Measurements from ENCODE around the gene CREBRF.

CREBRF gene

DNA sequence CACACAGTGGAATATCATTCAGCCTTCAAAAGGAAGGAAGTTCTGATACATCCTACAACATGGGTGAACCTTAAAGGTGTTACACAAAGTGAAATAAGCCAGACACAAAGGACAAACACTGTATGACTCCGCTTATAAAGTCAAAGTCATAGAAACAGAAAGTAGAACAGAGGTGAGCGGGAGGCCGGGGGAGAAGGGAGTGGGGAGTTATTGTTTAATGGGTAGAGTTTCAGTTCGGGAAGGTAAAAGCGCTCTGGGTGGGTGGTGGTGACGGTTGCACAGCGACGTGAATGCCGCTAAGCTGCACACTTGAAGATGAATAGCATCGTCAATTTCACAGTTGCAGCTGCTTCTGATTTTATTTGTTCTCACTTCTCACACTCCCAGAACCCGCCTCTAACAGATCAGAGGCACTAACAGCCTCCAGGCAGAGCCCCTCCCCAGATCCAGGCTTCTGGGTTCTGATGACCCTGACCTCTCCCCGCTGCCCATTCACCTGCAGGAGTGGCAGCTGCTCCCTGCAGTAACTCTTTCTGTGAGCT lies 122.3 kb downstream of the CREBRF start:
- no peak for TF ChIP-seq CTCF (IDR thresholded peaks at IDR 0.05; ENCODE audit: control extremely low read depth, extremely low read depth, low read depth, missing control alignments)
- CTCF ChIA-PET = no interaction called here
- POLR2A ChIA-PET = no interaction called here
- no peak for DNase-seq (ENCODE audit: extremely low spot score)

DNA sequence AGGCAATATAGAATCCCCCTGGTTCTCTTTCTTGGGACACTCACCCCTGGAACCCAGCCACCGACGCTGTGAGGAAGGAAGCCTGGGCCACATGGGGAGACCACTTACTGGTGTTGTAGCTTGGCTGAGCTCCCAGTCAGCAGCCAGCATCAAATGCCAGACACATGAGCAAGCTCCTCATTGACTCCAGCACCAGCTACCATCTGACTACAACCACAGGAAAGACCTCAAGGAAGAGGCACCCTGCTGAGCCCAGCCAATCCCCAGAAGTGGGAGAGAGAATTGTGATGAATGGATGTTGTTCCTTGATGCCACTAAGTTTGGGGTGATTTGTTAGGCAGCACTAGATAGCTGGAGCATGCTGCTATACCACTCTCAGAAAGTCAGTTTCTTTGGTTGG lies 124.2 kb downstream of the CREBRF start:
- TF ChIP-seq CTCF (IDR thresholded peaks at IDR 0.05; ENCODE audit: control extremely low read depth, extremely low read depth, low read depth, missing control alignments) = no peak
- CTCF ChIA-PET = no interaction called here
- POLR2A ChIA-PET = no interaction called here
- no peak for DNase-seq (ENCODE audit: extremely low spot score)

GRCh38 chr5:173187054-173187743 lies 131.0 kb downstream of the CREBRF start:
- ChIA-PET POLR2A (no interaction called here), CTCF (interaction anchor here (0.6 to 1.8 kb wide), 5 partner anchors 8 to 203 kb away, joined by 3 to 5 read pairs (median 4); partner anchors contain the start of gene ATP6V0E1)
- TF ChIP-seq CTCF (IDR thresholded peaks at IDR 0.05; ENCODE audit: control extremely low read depth, extremely low read depth, low read depth, missing control alignments) = no peak
- DNase-seq (ENCODE audit: extremely low spot score) = no peak

DNA sequence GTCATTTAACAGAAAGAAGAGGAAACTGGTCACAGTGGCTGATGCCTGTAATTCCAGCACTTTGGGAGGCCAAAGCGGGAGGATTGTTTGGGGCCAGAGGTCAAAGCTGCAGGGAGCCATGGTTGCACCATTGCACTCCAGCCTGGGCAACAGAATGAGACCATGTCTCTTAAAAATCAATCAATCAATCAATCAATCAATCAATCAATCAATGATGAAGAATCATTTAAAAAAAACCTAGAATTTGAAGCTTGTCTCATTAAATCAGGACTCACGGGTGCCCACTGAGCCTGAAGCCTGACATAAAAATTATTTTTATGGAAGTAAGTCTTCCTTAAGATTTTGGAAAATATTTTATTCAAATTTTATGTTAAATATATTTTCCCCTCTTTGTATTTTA lies 132.1 kb downstream of the CREBRF start:
- DNase-seq (ENCODE audit: extremely low spot score) = no peak
- CTCF ChIA-PET = interaction anchor here (1.1 to 1.8 kb wide), 3 partner anchors 16 to 20 kb away, joined by 3 to 5 read pairs (median 4); no protein-coding TSS in a partner anchor
- no peak for TF ChIP-seq CTCF (IDR thresholded peaks at IDR 0.05; ENCODE audit: control extremely low read depth, extremely low read depth, low read depth, missing control alignments)
- POLR2A ChIA-PET = no interaction called here
